Measurements from ENCODE around the gene ZFR. TPM values are rescaled to one million over a fixed set of nuclear protein-coding genes. Genes with fewer than 3 reads are reported as not detected.

ZFR gene
- total and polyA plus RNA-seq, 9 of the 15 experiments (the other 6 are each of a cell fraction or from before 2014, with no cell fraction given), result 35.5 to 108 (median 71.1) TPM

- TF ChIP-seq RCOR1 (IDR thresholded peaks at IDR 0.05; ENCODE audit: borderline replicate concordance in 1 of 2, low read depth in 2 of 2, low read length in 2 of 2), result peak in 1 of 2 experiments; percentile 33; a peak in 1 of 4 replicates
- peak in 1 of 2 experiments; percentile 30; a peak in 1 of 4 replicates for TF ChIP-seq SRF (CRISPR knock-in tag; IDR thresholded peaks at IDR 0.05)
- peak in 1 of 2 experiments; percentile 27; a peak in 1 of 4 replicates for TF ChIP-seq UBTF (IDR thresholded peaks at IDR 0.05; ENCODE audit: borderline replicate concordance in 1 of 2, low read depth in 2 of 2, low read length in 2 of 2)
- TF ChIP-seq ZNF277 (CRISPR knock-in tag; IDR thresholded peaks at IDR 0.05; ENCODE audit: borderline replicate concordance), result no peak
- peak; percentile 46; the same call in 1 of the 2 replicates for TF ChIP-seq MTA3 (IDR thresholded peaks at IDR 0.05; ENCODE audit: borderline replicate concordance)
- 0 out of 4 replicates have a peak, but pooled peaks of 1 of the 2 experiments have one; percentile 20 for TF ChIP-seq TEAD1 (CRISPR knock-in tag; IDR thresholded peaks at IDR 0.05)
- 0 out of 2 replicates have a peak, but pooled peaks have one; percentile 71 for TF ChIP-seq NR3C1 (CRISPR knock-in tag; IDR thresholded peaks at IDR 0.05)
- no peak for TF ChIP-seq SMARCB1 (IDR thresholded peaks at IDR 0.05; ENCODE audit: insufficient read length, low read depth)
- no peak for TF ChIP-seq TRIM25 (IDR thresholded peaks at IDR 0.05; ENCODE audit: borderline replicate concordance)
- 0 out of 4 replicates have a peak, but pooled peaks of 1 of the 2 experiments have one; percentile 59 for TF ChIP-seq ZMIZ1 (IDR thresholded peaks at IDR 0.05; ENCODE audit: low read depth in 2 of 2, low read length in 2 of 2)
- TF ChIP-seq DPF2 (IDR thresholded peaks at IDR 0.05), result no peak; the same call in 1 of the 2 replicates
- no peak for TF ChIP-seq ZNF561 (CRISPR knock-in tag; conservative IDR thresholded peaks at IDR 0.05)
- TF ChIP-seq TOE1 (IDR thresholded peaks at IDR 0.05; ENCODE audit: borderline replicate concordance), result no peak; the same call in 1 of the 2 replicates
- no peak for TF ChIP-seq TOE1 (CRISPR knock-in tag; IDR thresholded peaks at IDR 0.05; ENCODE audit: borderline replicate concordance, low read depth)
- no peak for TF ChIP-seq PPARD (CRISPR knock-in tag; IDR thresholded peaks at IDR 0.05)
These were observed at the start of gene ZFR (continued) for GRCh38 chr5:32444431-32445286.
